ENCODE data around the gene RUNX2.

- TF ChIP-seq, protein P1, sequence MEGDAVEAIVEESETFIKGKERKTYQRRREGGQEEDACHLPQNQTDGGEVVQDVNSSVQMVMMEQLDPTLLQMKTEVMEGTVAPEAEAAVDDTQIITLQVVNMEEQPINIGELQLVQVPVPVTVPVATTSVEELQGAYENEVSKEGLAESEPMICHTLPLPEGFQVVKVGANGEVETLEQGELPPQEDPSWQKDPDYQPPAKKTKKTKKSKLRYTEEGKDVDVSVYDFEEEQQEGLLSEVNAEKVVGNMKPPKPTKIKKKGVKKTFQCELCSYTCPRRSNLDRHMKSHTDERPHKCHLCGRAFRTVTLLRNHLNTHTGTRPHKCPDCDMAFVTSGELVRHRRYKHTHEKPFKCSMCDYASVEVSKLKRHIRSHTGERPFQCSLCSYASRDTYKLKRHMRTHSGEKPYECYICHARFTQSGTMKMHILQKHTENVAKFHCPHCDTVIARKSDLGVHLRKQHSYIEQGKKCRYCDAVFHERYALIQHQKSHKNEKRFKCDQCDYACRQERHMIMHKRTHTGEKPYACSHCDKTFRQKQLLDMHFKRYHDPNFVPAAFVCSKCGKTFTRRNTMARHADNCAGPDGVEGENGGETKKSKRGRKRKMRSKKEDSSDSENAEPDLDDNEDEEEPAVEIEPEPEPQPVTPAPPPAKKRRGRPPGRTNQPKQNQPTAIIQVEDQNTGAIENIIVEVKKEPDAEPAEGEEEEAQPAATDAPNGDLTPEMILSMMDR (IDR thresholded peaks at IDR 0.05) = no peak
- TF ChIP-seq POLR2A (IDR thresholded peaks at IDR 0.05) = no peak
Observed at GRCh38 chr6:45400021-45400420, 71.9 kb downstream of the RUNX2 start.

All from Peyer's patch (tissue), 4 donors.